ENCODE data around the gene RWDD1.

DNA sequence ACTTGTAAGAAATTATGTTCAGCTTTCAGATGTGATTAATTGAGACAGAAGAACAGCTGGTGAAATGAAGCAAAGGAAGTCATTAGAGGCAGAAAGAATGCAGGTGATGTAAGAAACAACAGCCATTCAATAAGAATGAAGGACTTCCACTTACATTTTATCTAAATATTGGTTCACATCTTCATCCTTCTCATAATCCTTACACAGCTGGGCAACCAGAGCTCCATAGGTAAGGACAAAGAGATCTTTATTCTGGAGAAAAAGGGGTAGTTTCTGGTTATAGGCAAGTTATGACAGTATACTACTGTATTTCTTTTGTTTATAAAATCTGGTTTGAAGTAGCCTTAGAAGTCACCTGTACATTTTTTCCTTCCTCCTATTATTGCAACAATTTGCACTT lies 28.2 kb upstream of the RWDD1 start:
- TF ChIP-seq, protein P1, sequence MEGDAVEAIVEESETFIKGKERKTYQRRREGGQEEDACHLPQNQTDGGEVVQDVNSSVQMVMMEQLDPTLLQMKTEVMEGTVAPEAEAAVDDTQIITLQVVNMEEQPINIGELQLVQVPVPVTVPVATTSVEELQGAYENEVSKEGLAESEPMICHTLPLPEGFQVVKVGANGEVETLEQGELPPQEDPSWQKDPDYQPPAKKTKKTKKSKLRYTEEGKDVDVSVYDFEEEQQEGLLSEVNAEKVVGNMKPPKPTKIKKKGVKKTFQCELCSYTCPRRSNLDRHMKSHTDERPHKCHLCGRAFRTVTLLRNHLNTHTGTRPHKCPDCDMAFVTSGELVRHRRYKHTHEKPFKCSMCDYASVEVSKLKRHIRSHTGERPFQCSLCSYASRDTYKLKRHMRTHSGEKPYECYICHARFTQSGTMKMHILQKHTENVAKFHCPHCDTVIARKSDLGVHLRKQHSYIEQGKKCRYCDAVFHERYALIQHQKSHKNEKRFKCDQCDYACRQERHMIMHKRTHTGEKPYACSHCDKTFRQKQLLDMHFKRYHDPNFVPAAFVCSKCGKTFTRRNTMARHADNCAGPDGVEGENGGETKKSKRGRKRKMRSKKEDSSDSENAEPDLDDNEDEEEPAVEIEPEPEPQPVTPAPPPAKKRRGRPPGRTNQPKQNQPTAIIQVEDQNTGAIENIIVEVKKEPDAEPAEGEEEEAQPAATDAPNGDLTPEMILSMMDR (conservative IDR thresholded peaks at IDR 0.05 in 1 of 2, IDR thresholded peaks at IDR 0.05 in 1 of 2; ENCODE audit: extremely low read depth in 1 of 2, insufficient read depth in 1 of 2, low read depth in 1 of 2, low read length in 2 of 2): no peak
- TF ChIP-seq EZH2 (IDR thresholded peaks at IDR 0.05; ENCODE audit: borderline replicate concordance, low read length): no peak

Measured in mammary epithelial cell (primary cell).